H9 (cell line): ENCODE data around the gene TMEM270. TPM values are rescaled to one million over a fixed set of nuclear protein-coding genes. Genes with fewer than 3 reads are reported as not detected.

Experiments
- DNase-seq: peaks from one replicate; pipeline ENCODE4 v3.0.0-alpha.2; 2017
- H2AFZ ChIP-seq: one replicate; pipeline ENCODE4 v1.6.1; 2013; ENCODE audit warnings: mild to moderate bottlenecking, low read length, control low read depth, moderate library complexity
- H2AK5ac ChIP-seq: 2 replicates; pipeline ENCODE4 v1.6.1; 2013; ENCODE audit warnings: low read length, control low read depth, mixed read lengths; ENCODE audit not compliant: insufficient read length
- H2BK120ac ChIP-seq: one replicate; pipeline ENCODE4 v1.6.1; 2013; ENCODE audit warnings: low read depth, mild to moderate bottlenecking, low read length, control low read depth, inconsistent platforms; ENCODE audit not compliant: poor library complexity, severe bottlenecking
- H2BK12ac ChIP-seq: 2 replicates; pipeline ENCODE4 v1.6.1; 2013; ENCODE audit warnings: low read length, control low read depth, mixed read lengths, low read depth; ENCODE audit not compliant: insufficient read length
- H2BK15ac ChIP-seq: 2 replicates; pipeline ENCODE4 v1.6.1; 2013; ENCODE audit warnings: low read depth, low read length, control low read depth
- H2BK20ac ChIP-seq: one replicate; pipeline ENCODE4 v1.6.1; 2013; ENCODE audit warnings: low read depth, mild to moderate bottlenecking, low read length, control low read depth, inconsistent platforms; ENCODE audit not compliant: poor library complexity, severe bottlenecking
- H2BK5ac ChIP-seq: 2 replicates; pipeline ENCODE4 v1.6.1; 2013; ENCODE audit warnings: low read length, control low read depth, mixed read lengths; ENCODE audit not compliant: insufficient read length
- H3K14ac ChIP-seq: 2 replicates; pipeline ENCODE4 v1.6.1; 2013; ENCODE audit warnings: low read length, control low read depth; ENCODE audit not compliant: insufficient read depth
- H3K18ac ChIP-seq: 2 replicates; pipeline ENCODE4 v1.6.1; 2013; ENCODE audit warnings: low read depth, mild to moderate bottlenecking, mixed read lengths, low read length, control low read depth; ENCODE audit not compliant: insufficient read length
- H3K23ac ChIP-seq: 2 replicates; pipeline ENCODE4 v1.6.1; 2013; ENCODE audit warnings: low read length, control low read depth, mixed read lengths, low read depth; ENCODE audit not compliant: insufficient read length
- H3K23me2 ChIP-seq: 2 replicates; pipeline ENCODE4 v1.6.1; 2013; ENCODE audit warnings: low read depth, mild to moderate bottlenecking, mixed read lengths, low read length, control low read depth; ENCODE audit not compliant: insufficient read length, poor library complexity, severe bottlenecking
- H3K27ac ChIP-seq: 2 replicates; pipeline ENCODE4 v1.5.1; 2013; ENCODE audit warnings: low read length, control low read depth, mixed read lengths, low read depth; ENCODE audit not compliant: insufficient read length
- H3K27me3 ChIP-seq: 2 replicates; pipeline ENCODE4 v1.6.1; 2013; ENCODE audit warnings: low read length, control low read depth, inconsistent platforms; ENCODE audit not compliant: insufficient read depth
- H3K4ac ChIP-seq: 2 replicates; pipeline ENCODE4 v1.6.1; 2013; ENCODE audit warnings: low read depth, mild to moderate bottlenecking, control low read depth, inconsistent platforms, low read length, moderate library complexity
- H3K4me1 ChIP-seq: 2 replicates; pipeline ENCODE4 v1.6.1; 2013; ENCODE audit warnings: low read length, control low read depth, inconsistent platforms; ENCODE audit not compliant: insufficient read depth
- H3K4me2 ChIP-seq: 2 replicates; pipeline ENCODE4 v1.6.1; 2013; ENCODE audit warnings: low read length, control low read depth, mixed read lengths; ENCODE audit not compliant: insufficient read length, insufficient read depth
- H3K56ac ChIP-seq: 2 replicates; pipeline ENCODE4 v1.6.1; 2013; ENCODE audit warnings: low read depth, mild to moderate bottlenecking, mixed read lengths, low read length, control low read depth; ENCODE audit not compliant: insufficient read length
- H3K79me1 ChIP-seq: 2 replicates; pipeline ENCODE4 v1.6.1; 2013; ENCODE audit warnings: low read depth, mild to moderate bottlenecking, moderate library complexity, low read length, control low read depth, inconsistent platforms; ENCODE audit not compliant: insufficient read depth, poor library complexity, severe bottlenecking
- H3K79me2 ChIP-seq: 2 replicates; pipeline ENCODE4 v1.6.1; 2013; ENCODE audit warnings: low read length, control low read depth, inconsistent platforms; ENCODE audit not compliant: insufficient read depth
- H3K9ac ChIP-seq: 2 replicates; pipeline ENCODE4 v1.6.1; 2013; ENCODE audit warnings: low read length, control low read depth, mixed read lengths; ENCODE audit not compliant: insufficient read length; ENCODE audit errors: extremely low read depth
- H3K9me3 ChIP-seq: one replicate; pipeline ENCODE4 v1.6.1; 2013; ENCODE audit warnings: low read depth, low read length, inconsistent platforms; ENCODE audit not compliant: control insufficient read depth
- H3T11ph ChIP-seq: one replicate; pipeline ENCODE4 v1.6.1; 2013; ENCODE audit warnings: mild to moderate bottlenecking, low read length, control low read depth, inconsistent platforms
- H4K20me1 ChIP-seq: one replicate; pipeline ENCODE4 v1.6.1; 2013; ENCODE audit not compliant: control insufficient read depth, insufficient read length, insufficient read depth
- H4K5ac ChIP-seq: 2 replicates; pipeline ENCODE4 v1.6.1; 2013; ENCODE audit warnings: low read depth, mild to moderate bottlenecking, mixed read lengths, low read length, control low read depth; ENCODE audit not compliant: insufficient read length
- H4K8ac ChIP-seq: replicated peaks from 2 replicates; pipeline ENCODE4 v1.6.1; 2013; ENCODE audit warnings: low read length, control low read depth, mixed read lengths, low read depth; ENCODE audit not compliant: insufficient read length
- H4K91ac ChIP-seq: 2 replicates; pipeline ENCODE4 v1.6.1; 2013; ENCODE audit warnings: low read depth, mild to moderate bottlenecking, moderate library complexity, mixed read lengths, low read length, control low read depth; ENCODE audit not compliant: insufficient read length
- H3K27ac Mint-ChIP-seq, 3 experiments: 2 replicates in 2 of 3; 3 replicates in 1 of 3; pipeline ENCODE4 v1.8.0; 2020 to 2021; ENCODE audit warnings: mixed read lengths in 3 of 3, mild to moderate bottlenecking in 1 of 3, moderate library complexity in 1 of 3
- H3K27me3 Mint-ChIP-seq: 2 replicates; pipeline ENCODE4 v1.8.0; 2021; ENCODE audit warnings: low read depth, mild to moderate bottlenecking, moderate library complexity, mixed read lengths
- H3K36me3 Mint-ChIP-seq, 3 experiments: 2 replicates in 2 of 3; 3 replicates in 1 of 3; pipeline ENCODE4 v1.8.0; 2020 to 2021; ENCODE audit warnings: low read depth in 3 of 3, mixed read lengths in 3 of 3; ENCODE audit not compliant: insufficient read depth in 1 of 3
- H3K4me1 Mint-ChIP-seq, 2 experiments: 2 replicates each; pipeline ENCODE4 v1.8.0; 2020; ENCODE audit warnings: mixed read lengths in 2 of 2
- H3K4me3 Mint-ChIP-seq, 2 experiments: 2 replicates in 1 of 2; 3 replicates in 1 of 2; pipeline ENCODE4 v1.8.0; 2020 to 2021; ENCODE audit warnings: mild to moderate bottlenecking in 2 of 2, mixed read lengths in 2 of 2, moderate library complexity in 1 of 2
- H3K9me3 Mint-ChIP-seq, 2 experiments: 2 replicates in 1 of 2; 3 replicates in 1 of 2; pipeline ENCODE4 v1.8.0; 2020; ENCODE audit warnings: mild to moderate bottlenecking in 2 of 2, mixed read lengths in 2 of 2, moderate library complexity in 1 of 2
- WGBS: extraction: QIAGEN DNeasy Blood & Tissue Kit; methylation state at CpG from one replicate; pipeline ENCODE4 v1.1.7; 2013; ENCODE audit warnings: missing lambda C conversion rate, low lambda C conversion rate, mixed read lengths; ENCODE audit not compliant: insufficient read length; ENCODE audit errors: extremely low coverage; 5-methylcytosine and 5-hydroxymethylcytosine counted together
- total RNA-seq: library from RNA; stranded (reverse); gene quantifications from 2 replicates; pipeline ENCODE4 v1.2.1, GENCODE V29; 2021
- TF ChIP-seq, protein P1 (sequence below): fragments of 200-600 bp; sonication (generic); conservative IDR thresholded peaks from 3 replicates; pipeline ENCODE4 v1.8.0; 2021; ENCODE audit warnings: antibody characterized with exemption, mild to moderate bottlenecking

The TMEM270 gene
- total RNA-seq, 1 experiment from 2014 or later = not detected

DNA sequence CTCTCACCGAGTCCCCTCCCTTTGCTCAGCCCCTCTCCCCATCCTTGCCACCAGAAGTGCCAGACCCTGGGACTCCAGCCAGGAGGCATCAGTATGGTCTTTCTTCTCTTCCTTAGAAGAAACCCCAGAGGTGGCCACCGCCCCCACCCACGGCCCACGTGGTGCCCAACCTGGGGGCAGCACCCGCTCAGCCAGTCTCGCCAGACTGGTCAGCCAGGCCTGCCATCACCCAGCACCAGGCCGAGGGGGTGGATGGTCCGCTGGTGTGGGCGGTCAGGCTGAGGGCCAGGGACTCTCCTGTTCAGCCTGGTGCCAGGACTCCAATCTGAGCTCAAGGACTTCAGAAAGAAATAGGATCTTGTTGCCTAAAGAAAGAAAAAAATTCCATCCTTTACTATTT is 36.0 kb upstream of the TMEM270 start:
- H3K27me3 ChIP-seq = no peaks in the 10 kb centered on the region
- H3K4me1 Mint-ChIP-seq = peaks cover 44 to 51% of the 10 kb centered on the region in 2 experiments
- H4K5ac ChIP-seq = no peak overlapping the region
- H3K27ac Mint-ChIP-seq = no peak overlapping the region; a peak in 1 of 7 replicates
- H4K91ac ChIP-seq = no peak overlapping the region
- no peak overlapping the region for H2AFZ ChIP-seq
- H3K23me2 ChIP-seq = no peaks in the 10 kb centered on the region
- no peak overlapping the region for H2BK15ac ChIP-seq
- no peak overlapping the region for H2BK5ac ChIP-seq
- H3K4me2 ChIP-seq = no peak overlapping the region
- H4K8ac ChIP-seq = no peak overlapping the region
- no peak overlapping the region for H2BK120ac ChIP-seq
- H3K4me3 Mint-ChIP-seq = no peak overlapping the region
- no peak overlapping the region for H3K14ac ChIP-seq
- H2AK5ac ChIP-seq = no peak overlapping the region
- H3K27ac ChIP-seq = no peak overlapping the region
- no peak overlapping the region for H2BK12ac ChIP-seq
- no peak overlapping the region for H3T11ph ChIP-seq
- no peak overlapping the region for H2BK20ac ChIP-seq
- H3K79me1 ChIP-seq = no peaks in the 10 kb centered on the region
- no peaks in the 10 kb centered on the region; a peak in 1 of 5 replicates for H3K9me3 Mint-ChIP-seq
- H3K9ac ChIP-seq = no peak overlapping the region
- H3K79me2 ChIP-seq = no peaks in the 10 kb centered on the region
- no peak overlapping the region for H3K18ac ChIP-seq
- H3K36me3 Mint-ChIP-seq = no peaks in the 10 kb centered on the region
- TF ChIP-seq, protein P1, sequence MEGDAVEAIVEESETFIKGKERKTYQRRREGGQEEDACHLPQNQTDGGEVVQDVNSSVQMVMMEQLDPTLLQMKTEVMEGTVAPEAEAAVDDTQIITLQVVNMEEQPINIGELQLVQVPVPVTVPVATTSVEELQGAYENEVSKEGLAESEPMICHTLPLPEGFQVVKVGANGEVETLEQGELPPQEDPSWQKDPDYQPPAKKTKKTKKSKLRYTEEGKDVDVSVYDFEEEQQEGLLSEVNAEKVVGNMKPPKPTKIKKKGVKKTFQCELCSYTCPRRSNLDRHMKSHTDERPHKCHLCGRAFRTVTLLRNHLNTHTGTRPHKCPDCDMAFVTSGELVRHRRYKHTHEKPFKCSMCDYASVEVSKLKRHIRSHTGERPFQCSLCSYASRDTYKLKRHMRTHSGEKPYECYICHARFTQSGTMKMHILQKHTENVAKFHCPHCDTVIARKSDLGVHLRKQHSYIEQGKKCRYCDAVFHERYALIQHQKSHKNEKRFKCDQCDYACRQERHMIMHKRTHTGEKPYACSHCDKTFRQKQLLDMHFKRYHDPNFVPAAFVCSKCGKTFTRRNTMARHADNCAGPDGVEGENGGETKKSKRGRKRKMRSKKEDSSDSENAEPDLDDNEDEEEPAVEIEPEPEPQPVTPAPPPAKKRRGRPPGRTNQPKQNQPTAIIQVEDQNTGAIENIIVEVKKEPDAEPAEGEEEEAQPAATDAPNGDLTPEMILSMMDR = no peak
- peaks cover 29% of the 10 kb centered on the region for H3K27me3 Mint-ChIP-seq
- DNase-seq = no peak
- no peaks in the 10 kb centered on the region for H3K9me3 ChIP-seq
- no peak overlapping the region for H3K23ac ChIP-seq
- no peak overlapping the region for H3K56ac ChIP-seq
- no peaks in the 10 kb centered on the region for H4K20me1 ChIP-seq
- H3K4me1 ChIP-seq = peaks cover 13% of the 10 kb centered on the region; the same call in 1 of the 2 replicates
- WGBS = no CpG with 5 or more reads among the region's 9 CpGs
- H3K4ac ChIP-seq = no peak overlapping the region
